MM.1S (cell line): ENCODE data around the gene DNAH10.

Experiments used
- DNase-seq: peaks from one replicate; pipeline ENCODE4 v3.0.0-alpha.2; 2015
- H2AFZ ChIP-seq: fragments of 300-600 bp; sonication (generic); 2 replicates; pipeline ENCODE4 v1.6.0; 2016; ENCODE audit warnings: antibody characterized with exemption, low read length
- H3F3A ChIP-seq: fragments of 300-600 bp; sonication (generic); 2 replicates; pipeline ENCODE4 v1.6.1; 2016; ENCODE audit warnings: mild to moderate bottlenecking, antibody characterized with exemption, low read length, moderate library complexity, mixed read lengths; ENCODE audit not compliant: insufficient read depth
- H3K27ac ChIP-seq: fragments of 300-600 bp; sonication (generic); 2 replicates; pipeline ENCODE4 v1.5.1; 2016; ENCODE audit warnings: mild to moderate bottlenecking, low read length
- H3K27me3 ChIP-seq: fragments of 300-600 bp; sonication (generic); replicated peaks from 2 replicates; pipeline ENCODE4 v1.6.0; 2016; ENCODE audit warnings: low read length; ENCODE audit not compliant: insufficient read depth
- H3K36me3 ChIP-seq: fragments of 300-600 bp; sonication (generic); replicated peaks from 2 replicates; pipeline ENCODE4 v1.6.1; 2016; ENCODE audit warnings: mild to moderate bottlenecking, low read length, mixed read lengths; ENCODE audit not compliant: insufficient read depth
- H3K4me1 ChIP-seq: fragments of 300-600 bp; sonication (generic); 2 replicates; pipeline ENCODE4 v1.6.1; 2016; ENCODE audit warnings: low read length, mixed read lengths
- H3K4me2 ChIP-seq: fragments of 300-600 bp; sonication (generic); 2 replicates; pipeline ENCODE4 v1.6.0; 2016; ENCODE audit warnings: low read depth, low read length
- H3K4me3 ChIP-seq: fragments of 300-600 bp; sonication (generic); 2 replicates; pipeline ENCODE4 v1.5.1; 2016; ENCODE audit warnings: low read length, mixed read lengths
- H3K79me2 ChIP-seq: fragments of 300-600 bp; sonication (generic); 2 replicates; pipeline ENCODE4 v1.6.1; 2016; ENCODE audit warnings: mixed run types, low read length, mixed read lengths
- H3K9ac ChIP-seq: fragments of 300-600 bp; sonication (generic); 2 replicates; pipeline ENCODE4 v1.6.1; 2016; ENCODE audit warnings: low read length, mixed read lengths
- H3K9me2 ChIP-seq: fragments of 300-600 bp; sonication (generic); replicated peaks from 2 replicates; pipeline ENCODE4 v1.6.1; 2016; ENCODE audit warnings: mild to moderate bottlenecking, low read length, mixed read lengths; ENCODE audit not compliant: insufficient read depth
- H3K9me3 ChIP-seq: fragments of 300-600 bp; sonication (generic); replicated peaks from 2 replicates; pipeline ENCODE4 v1.6.1; 2016; ENCODE audit warnings: mild to moderate bottlenecking, low read length, mixed read lengths; ENCODE audit not compliant: insufficient read depth
- H4K20me1 ChIP-seq: fragments of 300-600 bp; sonication (generic); 2 replicates; pipeline ENCODE4 v1.6.1; 2016; ENCODE audit warnings: mild to moderate bottlenecking, low read length, moderate library complexity, mixed read lengths; ENCODE audit not compliant: insufficient read depth
- EZH2 ChIP-seq: fragments of 300-600 bp; sonication (generic); optimal IDR thresholded peaks from 2 replicates; pipeline ENCODE3; 2017; ENCODE audit warnings: low read depth, mild to moderate bottlenecking, antibody characterized with exemption, low read length, mixed read lengths
- EZH2phosphoT487 ChIP-seq: fragments of 300-600 bp; sonication (generic); IDR thresholded peaks from 2 replicates; pipeline ENCODE4 v1.6.1; 2018; ENCODE audit warnings: antibody characterized with exemption, low read length
- TF ChIP-seq, protein P1 (sequence below): fragments of 300-600 bp; sonication (generic); IDR thresholded peaks from 2 replicates; pipeline ENCODE4 v1.5.1; 2016; ENCODE audit warnings: antibody characterized with exemption, low read length, mixed read lengths

The DNAH10 gene

DNA sequence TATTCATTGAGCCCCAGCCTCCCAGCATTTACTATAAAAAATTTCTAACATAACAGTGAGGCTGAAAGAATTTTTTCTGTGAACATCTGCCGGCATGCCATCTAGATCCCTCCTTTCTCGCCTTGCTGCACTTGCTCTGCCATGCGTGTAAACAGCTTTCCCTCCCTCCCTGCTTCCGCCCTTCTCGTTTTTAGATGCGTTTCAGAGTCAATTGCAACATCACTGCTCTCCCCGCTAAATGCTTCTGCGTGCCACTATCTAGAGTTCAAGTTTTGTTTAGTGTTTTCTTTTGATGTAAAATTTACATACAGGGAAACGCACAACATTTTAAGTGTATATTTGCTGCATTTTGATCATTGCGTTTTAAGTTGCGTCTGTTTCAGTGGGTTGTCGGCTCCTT lies 126.9 kb downstream of the DNAH10 start:
- H2AFZ ChIP-seq: no peak overlapping the region

GRCh38 chr12:123889848-123890535 lies 127.9 kb downstream of the DNAH10 start:
- H2AFZ ChIP-seq: no peak overlapping the region
- H3K4me3 ChIP-seq: no peak overlapping the region
- no peak for DNase-seq
- H3K9me3 ChIP-seq: no peaks in the 10 kb centered on the region
- no peaks in the 10 kb centered on the region for H4K20me1 ChIP-seq
- H3K27me3 ChIP-seq: 0 out of 2 replicates have a peak, but pooled peaks cover 3% of the 10 kb centered on the region
- no peaks in the 10 kb centered on the region for H3K9me2 ChIP-seq
- no peaks in the 10 kb centered on the region for H3F3A ChIP-seq
- H3K27ac ChIP-seq: no peak overlapping the region
- no peak overlapping the region for H3K4me2 ChIP-seq
- TF ChIP-seq, protein P1, sequence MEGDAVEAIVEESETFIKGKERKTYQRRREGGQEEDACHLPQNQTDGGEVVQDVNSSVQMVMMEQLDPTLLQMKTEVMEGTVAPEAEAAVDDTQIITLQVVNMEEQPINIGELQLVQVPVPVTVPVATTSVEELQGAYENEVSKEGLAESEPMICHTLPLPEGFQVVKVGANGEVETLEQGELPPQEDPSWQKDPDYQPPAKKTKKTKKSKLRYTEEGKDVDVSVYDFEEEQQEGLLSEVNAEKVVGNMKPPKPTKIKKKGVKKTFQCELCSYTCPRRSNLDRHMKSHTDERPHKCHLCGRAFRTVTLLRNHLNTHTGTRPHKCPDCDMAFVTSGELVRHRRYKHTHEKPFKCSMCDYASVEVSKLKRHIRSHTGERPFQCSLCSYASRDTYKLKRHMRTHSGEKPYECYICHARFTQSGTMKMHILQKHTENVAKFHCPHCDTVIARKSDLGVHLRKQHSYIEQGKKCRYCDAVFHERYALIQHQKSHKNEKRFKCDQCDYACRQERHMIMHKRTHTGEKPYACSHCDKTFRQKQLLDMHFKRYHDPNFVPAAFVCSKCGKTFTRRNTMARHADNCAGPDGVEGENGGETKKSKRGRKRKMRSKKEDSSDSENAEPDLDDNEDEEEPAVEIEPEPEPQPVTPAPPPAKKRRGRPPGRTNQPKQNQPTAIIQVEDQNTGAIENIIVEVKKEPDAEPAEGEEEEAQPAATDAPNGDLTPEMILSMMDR: no peak
- TF ChIP-seq EZH2: no peak
- TF ChIP-seq EZH2phosphoT487: no peak
- no peaks in the 10 kb centered on the region for H3K36me3 ChIP-seq
- H3K9ac ChIP-seq: no peak overlapping the region
- H3K4me1 ChIP-seq: no peaks in the 10 kb centered on the region
- H3K79me2 ChIP-seq: no peaks in the 10 kb centered on the region

More for the DNA sequence above, 126.9 kb downstream of the DNAH10 start:
- no peaks in the 10 kb centered on the region for H3K79me2 ChIP-seq
- H3K27ac ChIP-seq: no peak overlapping the region
- H3K36me3 ChIP-seq: no peaks in the 10 kb centered on the region
- no peak overlapping the region for H3K4me3 ChIP-seq
- no peak overlapping the region for H3K4me2 ChIP-seq
- no peak overlapping the region for H3K9ac ChIP-seq
- no peak for DNase-seq
- no peaks in the 10 kb centered on the region for H3F3A ChIP-seq
- H3K9me2 ChIP-seq: no peaks in the 10 kb centered on the region
- no peaks in the 10 kb centered on the region for H4K20me1 ChIP-seq
- H3K27me3 ChIP-seq: 0 out of 2 replicates have a peak, but pooled peaks cover 3% of the 10 kb centered on the region
- H3K4me1 ChIP-seq: no peaks in the 10 kb centered on the region
- TF ChIP-seq, protein P1: no peak
- no peak for TF ChIP-seq EZH2
- no peak for TF ChIP-seq EZH2phosphoT487
- no peaks in the 10 kb centered on the region for H3K9me3 ChIP-seq

DNA sequence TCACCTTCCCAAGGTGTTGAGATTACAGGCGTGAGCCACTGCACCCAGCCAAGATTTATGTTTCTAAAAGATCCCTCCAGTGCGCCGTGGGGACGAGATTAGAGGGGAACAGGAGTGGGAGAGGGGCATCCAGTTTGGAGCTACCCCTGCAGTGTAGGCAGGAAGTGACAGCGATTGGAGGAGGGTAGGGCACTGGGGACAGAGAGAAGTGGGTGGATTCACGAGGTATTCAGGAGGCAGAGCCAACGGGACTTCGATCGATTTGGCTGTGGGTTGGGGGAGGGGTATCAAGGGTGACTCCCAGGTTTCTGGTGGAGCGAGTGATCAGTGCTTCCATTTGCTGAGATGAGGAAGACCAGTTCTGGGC lies 128.4 kb downstream of the DNAH10 start:
- no peaks in the 10 kb centered on the region for H3K4me1 ChIP-seq
- no peak for DNase-seq
- no peaks in the 10 kb centered on the region for H4K20me1 ChIP-seq
- no peaks in the 10 kb centered on the region for H3K36me3 ChIP-seq
- H3K4me2 ChIP-seq: no peak overlapping the region
- H3K79me2 ChIP-seq: no peaks in the 10 kb centered on the region
- no peak overlapping the region for H2AFZ ChIP-seq
- no peaks in the 10 kb centered on the region for H3K9me3 ChIP-seq
- H3K27me3 ChIP-seq: 0 out of 2 replicates have a peak, but pooled peaks cover 3% of the 10 kb centered on the region
- H3F3A ChIP-seq: no peaks in the 10 kb centered on the region
- H3K27ac ChIP-seq: no peak overlapping the region
- TF ChIP-seq EZH2 (no peak), EZH2phosphoT487 (no peak)
- TF ChIP-seq, protein P1: no peak
- no peaks in the 10 kb centered on the region for H3K9me2 ChIP-seq
- H3K9ac ChIP-seq: no peak overlapping the region
- H3K4me3 ChIP-seq: no peak overlapping the region
